Duodenal mucosa (tissue), 2 donors: ENCODE data around the gene OTOG.

ENCODE experiments used
- H3K27ac ChIP-seq: one replicate; pipeline ENCODE4 v1.7.0; 2013; ENCODE audit warnings: low read depth, low read length
- H3K27me3 ChIP-seq, 2 donors: one replicate each; pipeline ENCODE4 v1.7.0; 2013; ENCODE audit warnings: low read length in 2 of 2, control low read depth in 1 of 2; ENCODE audit not compliant: insufficient read depth in 2 of 2, control insufficient read depth in 1 of 2
- H3K36me3 ChIP-seq, 2 donors: one replicate each; pipeline ENCODE4 v1.7.0; 2013; ENCODE audit warnings: low read length in 2 of 2, control low read depth in 1 of 2; ENCODE audit not compliant: insufficient read depth in 2 of 2, control insufficient read depth in 1 of 2
- H3K4me1 ChIP-seq, 2 donors: one replicate each; pipeline ENCODE4 v1.7.0; 2013; ENCODE audit warnings: low read length in 2 of 2, control low read depth in 1 of 2; ENCODE audit not compliant: insufficient read depth in 2 of 2, control insufficient read depth in 1 of 2
- H3K4me3 ChIP-seq, 2 donors: one replicate each; pipeline ENCODE4 v1.7.0; 2013; ENCODE audit warnings: low read length in 2 of 2, low read depth in 1 of 2
- H3K9ac ChIP-seq, 2 donors: one replicate each; pipeline ENCODE4 v1.7.0; 2013; ENCODE audit warnings: low read length in 2 of 2, low read depth in 1 of 2
- H3K9me3 ChIP-seq, 2 donors: one replicate each; pipeline ENCODE4 v1.7.0; 2013; ENCODE audit warnings: low read length in 2 of 2, control low read depth in 1 of 2; ENCODE audit not compliant: control insufficient read depth in 1 of 2

OTOG gene

GRCh38 chr11:17693531-17693930 lies 146.5 kb downstream of the OTOG start:
- H3K27ac ChIP-seq, result no peak overlapping the region
- no peaks in the 10 kb centered on the region for H3K4me1 ChIP-seq
- no peak overlapping the region for H3K9ac ChIP-seq
- peaks cover 42 to 43% of the 10 kb centered on the region in 2 donors for H3K27me3 ChIP-seq
- H3K36me3 ChIP-seq, result no peaks in the 10 kb centered on the region
- no peaks in the 10 kb centered on the region for H3K9me3 ChIP-seq
- no peak overlapping the region for H3K4me3 ChIP-seq

- no peak overlapping the region for H3K4me3 ChIP-seq
- H3K4me1 ChIP-seq, result no peaks in the 10 kb centered on the region
- H3K27me3 ChIP-seq, result peaks cover 43 to 45% of the 10 kb centered on the region in 2 donors
- no peak overlapping the region for H3K9ac ChIP-seq
- no peaks in the 10 kb centered on the region for H3K9me3 ChIP-seq
- no peak overlapping the region for H3K27ac ChIP-seq
- H3K36me3 ChIP-seq, result no peaks in the 10 kb centered on the region
These were observed 147.5 kb downstream of the OTOG start for GRCh38 chr11:17694494-17695110.

- no peak overlapping the region for H3K4me3 ChIP-seq
- no peak overlapping the region for H3K27ac ChIP-seq
- H3K9me3 ChIP-seq, result no peaks in the 10 kb centered on the region
- H3K9ac ChIP-seq, result no peak overlapping the region
- H3K36me3 ChIP-seq, result no peaks in the 10 kb centered on the region
- H3K27me3 ChIP-seq, result peaks cover 43 to 44% of the 10 kb centered on the region in 2 donors
- H3K4me1 ChIP-seq, result no peaks in the 10 kb centered on the region
These were observed 148.7 kb downstream of the OTOG start for GRCh38 chr11:17695454-17696441.

GRCh38 chr11:17696741-17697140 lies 149.7 kb downstream of the OTOG start:
- Histone ChIP-seq H3K4me3 (no peak overlapping the region), H3K36me3 (no peaks in the 10 kb centered on the region), H3K9me3 (no peaks in the 10 kb centered on the region), H3K27ac (no peak overlapping the region), H3K4me1 (no peaks in the 10 kb centered on the region), H3K27me3 (peaks cover 43 to 44% of the 10 kb centered on the region in 2 donors), H3K9ac (no peak overlapping the region)
